Right ventricle myocardium superior (tissue), 1 donor: ENCODE measurements around the gene ECPAS. TPM values are rescaled to one million over a fixed set of nuclear protein-coding genes. Genes with fewer than 3 reads are reported as not detected.
A peak's percentile ranks its signal among the peaks of the same experiment; 100 is the strongest.
"Not testable (repeated sequence)": the region's sequence is repeated elsewhere in the genome, so short reads cannot be mapped to it uniquely, and the experiment has no call there.

ENCODE experiments used
- ATAC-seq: fragments of 200-7000 bp; cut with Tn5 transposase; one replicate; pipeline ENCODE4 v1.9.1; 2020; ENCODE audit warnings: mild to moderate bottlenecking; ENCODE audit not compliant: poor library complexity
- DNase-seq: peaks from one replicate; pipeline ENCODE4 v3.0.0-alpha.2; 2020
- intact Hi-C: fragments of 100-400 bp; cut with DNase I; formaldehyde crosslinking; loops from one replicate; pipeline ENCODE4 v1.11.2; 2022
- total RNA-seq: library from RNA; stranded (reverse); fragmentation: NEBNext Ultra II Directional; extraction: Animal tissue kit (Norgen Biotek cat#: 25700); gene quantifications from one replicate; pipeline ENCODE4 v1.2.1, GENCODE V29; 2021
- donor health status: DM: no; HTN: yes; CAD: no; lungs with severe emphysema.

ECPAS gene
- total RNA-seq, 1 donor from 2014 or later, result 120 TPM

- intact Hi-C loops, result no loop called here
- peak; percentile 87 for DNase-seq
- peak; percentile 82 for ATAC-seq
These were observed 1.3 kb downstream of the ECPAS start for GRCh38 chr9:111482694-111483438.

- ATAC-seq, result no peak
- intact Hi-C loops, result no loop called here
- no peak for DNase-seq
These were observed 2.1 kb downstream of the ECPAS start for GRCh38 chr9:111481885-111482636.

GRCh38 chr9:111477677-111478076, 6.5 kb downstream of the ECPAS start:
- intact Hi-C loops, result no loop called here
- ATAC-seq (no peak), DNase-seq (no peak)

GRCh38 chr9:111475195-111475594, 9.0 kb downstream of the ECPAS start:
- DNase-seq, result no peak
- intact Hi-C loops, result no loop called here
- ATAC-seq, result peak; percentile 61

- intact Hi-C loops, result no loop called here
- DNase-seq, result no peak
- peak; percentile 18 for ATAC-seq
These were observed 9.8 kb downstream of the ECPAS start for GRCh38 chr9:111474385-111474784.

GRCh38 chr9:111467778-111468367, 16.3 kb downstream of the ECPAS start:
- intact Hi-C loops, result no loop called here
- DNase-seq (no peak), ATAC-seq (no peak)

DNA sequence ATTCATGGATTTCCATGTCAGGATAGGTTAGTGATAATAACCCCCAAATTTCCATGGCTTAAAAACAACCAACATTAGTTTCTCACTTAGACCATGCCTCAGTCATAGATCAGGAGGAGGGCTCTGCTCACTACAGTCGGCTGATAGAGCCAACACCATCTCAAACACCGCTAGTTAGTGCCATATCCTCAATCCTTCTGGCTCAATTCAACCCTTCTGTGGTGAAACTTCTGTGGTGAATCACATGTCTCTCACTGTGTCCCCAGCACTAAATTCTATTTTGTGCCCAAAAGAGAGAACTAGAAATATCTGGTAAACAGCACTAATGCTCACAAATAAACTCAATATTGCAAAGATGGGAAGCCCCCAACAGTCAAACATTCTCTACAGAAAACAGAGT, 21.1 kb downstream of the ECPAS start:
- intact Hi-C loops, result no loop called here
- ATAC-seq, result no peak
- DNase-seq, result no peak

DNA sequence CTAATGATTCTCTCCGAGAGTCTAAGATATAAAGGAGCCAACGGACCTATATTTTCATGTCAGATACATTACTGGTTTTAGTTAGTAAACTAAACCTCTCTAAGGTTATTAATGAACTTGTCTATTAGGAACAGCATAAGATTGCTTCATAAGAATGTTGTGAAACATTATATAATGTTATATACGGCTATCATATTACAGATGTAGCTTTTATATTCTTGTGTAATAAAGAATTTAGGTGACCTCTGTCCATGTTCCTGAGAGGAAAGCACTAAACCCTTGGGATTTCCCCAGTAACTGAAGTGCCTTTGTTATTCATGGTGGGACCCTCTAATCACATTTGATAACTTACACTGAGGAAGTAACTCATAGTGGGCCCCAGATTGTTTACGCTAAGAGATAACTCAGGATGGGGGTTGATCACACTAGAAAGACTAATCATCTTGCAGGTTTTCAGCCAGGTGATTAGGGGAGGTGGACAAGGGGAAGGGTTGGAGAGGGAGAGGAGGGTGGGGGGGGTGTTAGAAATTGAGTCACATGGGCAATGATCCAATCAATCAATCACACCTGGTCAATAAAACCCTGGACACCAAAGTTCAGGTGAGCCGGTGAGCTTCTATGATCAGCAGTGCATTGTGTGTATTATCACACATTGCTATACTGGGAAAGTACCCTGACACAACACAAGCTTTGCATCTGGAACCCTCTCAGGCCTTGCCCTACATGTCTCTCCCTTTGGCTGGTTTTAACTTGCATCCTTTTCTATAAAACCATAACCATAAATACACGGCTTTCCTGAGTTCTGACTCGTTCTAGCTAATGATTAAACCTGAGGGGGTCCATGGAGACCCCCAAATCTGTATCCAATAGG, 25.8 kb downstream of the ECPAS start:
- intact Hi-C loops, result no loop called here
- DNase-seq (no peak), ATAC-seq (no peak)

DNA sequence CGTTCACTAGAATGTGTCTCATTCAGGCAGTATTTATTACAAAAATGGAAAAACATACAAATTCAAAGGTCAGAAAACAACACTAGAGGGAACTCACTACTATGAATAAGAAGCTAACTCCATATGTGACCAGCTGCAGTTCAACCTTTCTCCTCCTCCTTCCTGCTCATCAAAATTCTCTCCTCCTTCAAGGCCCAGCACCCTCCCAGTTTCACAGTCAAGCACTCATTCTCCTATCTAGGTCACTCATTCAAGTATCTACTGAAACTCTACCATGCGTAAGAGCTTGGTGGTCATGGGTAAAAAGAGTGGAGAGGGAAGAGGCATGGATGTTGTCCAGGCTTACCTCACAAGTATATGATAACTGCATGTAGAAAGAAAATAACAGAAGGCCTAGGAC, 27.7 kb downstream of the ECPAS start:
- ATAC-seq, result peak; percentile 54
- no peak for DNase-seq

GRCh38 chr9:111455638-111456037, 28.5 kb downstream of the ECPAS start:
- intact Hi-C loops, result no loop called here
- DNase-seq, result no peak
- ATAC-seq, result no peak

More for the DNA sequence above, 27.7 kb downstream of the ECPAS start:
- intact Hi-C loops, result no loop called here

GRCh38 chr9:111454751-111455150, 29.4 kb downstream of the ECPAS start:
- ATAC-seq, result no peak
- intact Hi-C loops, result no loop called here

DNA sequence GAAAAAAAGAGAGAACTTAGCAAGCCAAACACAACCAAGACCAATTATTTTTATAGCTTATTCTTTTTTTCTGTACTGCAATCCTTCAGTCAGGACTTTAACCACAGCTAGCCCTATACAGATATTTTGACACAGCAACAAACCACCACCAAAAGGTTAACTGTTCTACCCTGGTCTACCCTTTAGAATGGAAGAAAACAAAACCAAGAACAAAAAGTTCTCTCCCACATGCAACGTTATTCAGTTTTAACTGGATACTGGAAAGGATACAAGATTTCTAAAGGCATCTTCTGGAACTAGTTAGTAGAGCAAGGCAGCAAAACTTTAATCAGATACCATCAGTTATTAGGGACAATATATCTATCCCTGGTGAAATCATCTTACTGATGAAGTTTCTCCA, 32.6 kb downstream of the ECPAS start:
- DNase-seq, result no peak
- peak; percentile 32 for ATAC-seq

More at GRCh38 chr9:111454751-111455150, 29.4 kb downstream of the ECPAS start:
- DNase-seq, result no peak

DNA sequence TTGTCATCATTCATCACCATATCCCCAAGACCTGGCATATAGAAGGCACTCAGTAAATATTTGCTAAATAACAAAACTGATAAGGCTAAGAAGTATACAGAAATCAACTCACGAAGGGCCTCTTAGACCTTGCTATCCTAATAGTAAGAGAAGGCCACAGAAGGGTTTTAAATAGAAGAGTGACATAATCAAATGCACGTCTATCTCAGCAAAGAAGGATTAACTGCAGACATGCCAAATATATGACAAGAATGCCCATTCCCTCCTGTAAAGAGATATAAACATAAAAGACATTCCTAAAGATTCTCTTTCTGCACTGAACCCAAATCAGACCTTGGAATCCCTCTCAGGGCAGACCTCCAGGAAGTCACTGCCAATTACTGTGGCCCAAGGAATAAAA, 34.1 kb downstream of the ECPAS start:
- ATAC-seq (peak; percentile 74), DNase-seq (no peak)
- intact Hi-C loops, result no loop called here

More for the DNA sequence above, 32.6 kb downstream of the ECPAS start:
- intact Hi-C loops, result no loop called here

DNA sequence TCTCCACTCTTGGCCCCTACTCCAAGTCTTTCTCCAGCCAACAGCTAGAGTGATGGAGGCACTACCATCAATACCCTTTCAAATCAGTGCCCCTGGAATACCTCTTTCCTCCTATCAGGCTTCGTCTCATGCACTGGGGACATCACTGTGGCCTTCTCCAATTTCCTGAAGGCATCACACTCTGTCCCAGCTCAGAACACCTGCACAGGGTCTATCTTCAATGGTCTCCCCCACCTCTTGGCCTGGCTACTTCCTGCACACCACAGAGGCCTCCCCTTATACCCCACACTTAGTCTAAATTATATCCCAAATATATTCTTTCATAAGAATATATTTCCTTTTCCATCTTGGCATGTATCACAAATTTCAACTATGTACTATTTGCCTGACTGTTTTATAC, 34.5 kb downstream of the ECPAS start:
- intact Hi-C loops, result no loop called here

DNA sequence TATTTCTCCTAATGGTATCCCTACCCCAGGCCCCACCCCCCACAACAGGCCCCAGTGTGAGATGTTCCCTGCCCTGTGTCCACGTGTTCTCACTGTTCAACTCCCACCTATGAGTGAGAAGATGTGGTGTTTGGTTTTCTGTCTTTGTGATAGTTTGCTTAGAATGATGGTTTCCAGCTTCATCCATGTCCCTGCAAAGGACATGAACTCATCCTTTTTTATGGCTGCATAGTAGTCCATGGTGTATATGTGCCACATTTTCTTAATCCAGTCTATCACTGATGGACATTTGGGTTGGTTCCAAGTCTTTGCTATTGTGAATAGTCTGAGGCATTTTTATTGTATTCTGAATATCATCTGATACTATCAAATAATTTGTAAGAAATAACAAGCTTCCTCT, 38.4 kb downstream of the ECPAS start:
- intact Hi-C loops, DNase-seq, ATAC-seq: not testable (repeated sequence)

More for the DNA sequence above, 34.5 kb downstream of the ECPAS start:
- DNase-seq (no peak), ATAC-seq (peak; percentile 7)

DNA sequence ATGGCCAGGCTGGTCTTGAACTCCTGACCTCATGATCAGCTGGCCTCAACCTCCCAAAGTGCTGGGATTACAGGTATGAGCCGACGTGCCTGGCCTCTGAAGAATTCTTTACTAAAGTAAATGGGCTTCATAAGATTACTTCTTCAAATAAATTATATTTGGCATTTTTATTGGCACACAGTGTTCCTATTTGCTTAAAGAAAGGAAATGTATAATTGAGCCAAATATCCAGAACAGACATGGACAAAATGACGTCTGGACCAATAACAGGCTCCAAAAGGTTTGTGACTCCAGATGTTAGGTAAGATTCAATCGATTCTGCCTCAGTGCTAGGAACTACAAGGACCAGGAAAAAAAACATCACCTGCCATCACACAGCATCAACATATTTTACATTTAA, 40.7 kb downstream of the ECPAS start:
- intact Hi-C loops, result no loop called here
- ATAC-seq, result no peak
- no peak for DNase-seq

GRCh38 chr9:111442360-111443027, 41.7 kb downstream of the ECPAS start:
- DNase-seq (no peak), ATAC-seq (no peak)
- intact Hi-C loops, result no loop called here

DNA sequence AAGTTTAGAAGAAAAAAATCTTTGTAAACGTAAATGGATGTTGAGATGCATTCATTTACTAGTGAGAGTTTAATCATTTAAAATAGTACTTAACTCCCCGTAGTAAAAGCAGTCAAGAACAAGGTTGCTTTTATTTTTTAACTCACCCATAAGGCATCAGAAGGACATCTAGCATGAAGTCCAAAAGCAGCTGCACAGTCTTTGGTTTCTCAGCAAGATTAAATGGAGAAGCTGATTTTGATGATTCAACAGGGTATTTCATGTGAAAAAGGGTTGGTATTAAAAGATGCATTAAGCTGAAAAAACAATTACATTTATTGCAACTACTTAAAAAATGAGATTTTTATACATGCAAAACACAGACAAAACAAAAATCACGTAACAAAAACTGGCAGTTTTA, 44.0 kb downstream of the ECPAS start:
- intact Hi-C loops, result no loop called here
- ATAC-seq (no peak), DNase-seq (no peak)
